NCI-H774 (cell line): ENCODE data around the gene COL4A2.
"Not testable (repeated sequence)": the region's sequence is repeated elsewhere in the genome, so short reads cannot be mapped to it uniquely, and the experiment has no call there.

Source experiments
- DNase-seq: peaks from one replicate; lab custom pipeline; 2025; lab: John Stamatoyannopoulos, UW

The COL4A2 gene

DNA sequence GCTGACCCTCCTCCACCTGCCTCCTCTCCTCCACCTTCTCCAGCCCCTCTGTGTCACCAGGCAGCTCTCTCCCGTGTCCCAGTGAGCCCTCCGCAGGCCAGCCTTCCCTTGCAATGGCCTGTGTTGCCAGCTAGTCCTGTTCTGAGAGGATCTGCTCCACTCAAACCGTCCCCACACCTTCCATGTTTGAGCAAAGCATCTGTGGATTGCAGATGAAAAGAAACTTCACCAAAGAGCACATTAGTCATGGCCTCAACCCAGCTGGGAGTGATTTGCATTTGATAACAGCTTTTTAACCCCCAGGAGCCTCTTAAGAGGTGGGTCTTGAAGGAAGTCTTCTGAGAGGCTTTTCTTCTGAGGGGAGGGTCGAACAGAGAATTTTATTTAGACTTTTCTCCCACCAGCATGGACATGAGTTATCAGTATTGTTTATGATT lies 72.8 kb downstream of the COL4A2 start:
- no peak for DNase-seq

- no peak for DNase-seq
Observed at GRCh38 chr13:110380359-110381028, 73.4 kb downstream of the COL4A2 start.

GRCh38 chr13:110381029-110381360 lies 73.9 kb downstream of the COL4A2 start:
- no peak for DNase-seq

DNA sequence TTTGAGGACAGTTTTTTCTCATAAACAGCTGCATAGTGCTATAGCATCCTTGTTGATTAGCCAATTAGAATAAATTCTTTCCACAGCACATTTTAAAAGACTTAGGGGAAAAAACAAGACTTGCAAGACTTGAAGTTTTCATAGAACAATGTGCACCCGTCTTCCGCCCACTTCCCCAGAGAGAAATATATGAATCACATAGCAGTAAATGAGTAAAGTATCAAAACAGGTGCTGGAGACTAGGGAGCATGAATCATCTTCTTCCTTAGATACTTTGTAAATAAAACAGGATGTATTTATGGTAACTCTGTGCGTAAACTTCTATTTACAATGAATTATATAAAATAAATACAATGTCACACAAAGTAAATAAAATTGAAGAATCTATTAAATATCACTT lies 75.1 kb downstream of the COL4A2 start:
- DNase-seq, result no peak

- DNase-seq, result no peak
Observed at GRCh38 chr13:110382830-110383229, 75.7 kb downstream of the COL4A2 start.

DNA sequence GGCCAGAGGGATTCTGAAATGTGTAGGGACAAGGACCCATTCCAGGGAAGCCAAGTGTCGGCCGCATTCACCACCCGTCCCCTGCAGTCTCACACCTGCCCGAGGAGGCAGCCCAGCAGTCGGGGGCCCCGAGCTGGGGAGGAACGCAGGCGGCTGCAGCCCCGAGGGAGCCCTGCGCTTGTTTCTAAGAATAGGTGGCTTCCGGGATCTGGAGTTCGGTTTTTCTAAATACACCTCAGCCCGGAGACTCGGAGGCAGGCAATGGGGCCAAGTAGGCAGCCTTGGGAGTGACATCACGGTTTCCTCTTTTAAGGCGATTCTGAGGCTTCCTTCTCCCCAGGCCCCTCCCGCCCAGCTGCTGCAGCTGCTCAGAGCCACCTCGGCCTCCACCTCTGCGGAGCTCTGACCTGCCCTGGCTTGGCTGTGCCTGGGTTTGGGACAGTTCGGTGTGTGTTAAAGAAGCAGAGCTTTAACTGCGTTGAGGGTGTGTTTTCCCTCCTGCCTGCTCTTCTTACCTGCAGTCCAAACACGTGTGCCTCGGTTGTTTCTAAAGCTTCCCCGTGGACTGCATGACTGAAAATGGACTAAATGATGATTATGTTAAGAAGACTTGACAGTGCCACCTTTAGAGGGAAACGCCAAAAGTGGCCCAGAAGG lies 80.5 kb downstream of the COL4A2 start:
- DNase-seq, result no peak

DNA sequence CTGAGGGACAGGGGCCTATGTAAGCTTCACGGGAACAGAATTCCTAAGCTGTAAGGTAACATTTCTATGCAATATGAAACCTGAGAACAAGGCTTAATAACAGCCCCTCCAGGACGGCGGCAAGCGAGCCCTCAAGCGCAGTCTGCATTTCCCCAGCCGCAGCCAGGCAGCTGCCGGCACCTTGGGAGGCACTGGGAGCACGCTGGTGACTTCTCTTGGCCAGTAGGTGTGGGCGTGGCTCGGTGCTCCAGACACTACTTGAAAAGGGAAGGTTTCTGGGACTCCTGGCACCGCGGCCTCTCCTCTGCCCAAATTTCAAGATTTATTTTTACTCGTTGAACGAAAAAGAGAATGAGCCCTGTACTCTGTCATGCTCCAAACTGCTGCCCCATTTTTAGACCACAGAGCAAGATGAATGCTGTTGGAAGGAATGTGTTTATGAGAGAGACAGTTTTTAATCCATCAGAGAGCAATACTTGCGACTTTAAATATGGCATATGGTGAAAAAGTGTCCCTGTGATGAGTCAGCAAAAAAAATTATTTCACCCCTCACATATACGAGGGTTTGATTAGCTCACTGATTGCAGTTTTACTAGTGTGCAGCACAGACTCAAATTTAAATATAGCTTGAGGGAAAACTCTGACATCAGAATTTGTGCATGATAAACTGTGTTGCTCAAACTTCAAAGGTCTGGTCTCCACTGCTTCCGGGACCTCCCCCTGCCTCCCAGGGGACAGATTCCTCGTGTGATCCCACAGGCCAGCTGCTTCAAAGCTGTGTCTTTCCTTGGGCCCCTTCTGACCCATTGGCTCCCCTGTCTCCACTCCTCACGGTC lies 81.2 kb downstream of the COL4A2 start:
- DNase-seq, result no peak

DNA sequence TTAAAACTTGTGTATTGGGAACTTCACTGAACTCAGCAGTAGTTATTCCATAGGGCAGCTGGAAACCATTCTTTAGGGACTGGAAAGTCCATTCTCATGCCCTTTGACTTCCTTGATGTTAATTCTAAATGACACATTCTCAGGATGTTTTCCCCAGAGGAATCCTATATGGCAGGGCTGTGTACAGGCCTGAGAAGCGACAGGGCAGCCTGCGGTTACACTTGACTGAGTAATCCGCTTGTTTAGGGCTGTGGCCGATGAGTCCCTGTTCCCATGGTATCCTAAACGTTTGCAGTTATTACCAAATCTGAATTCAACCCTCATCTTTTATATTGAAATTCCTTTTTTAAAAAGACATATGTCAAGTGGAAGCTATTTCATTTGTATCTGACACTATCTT lies 83.5 kb downstream of the COL4A2 start:
- no peak for DNase-seq

DNA sequence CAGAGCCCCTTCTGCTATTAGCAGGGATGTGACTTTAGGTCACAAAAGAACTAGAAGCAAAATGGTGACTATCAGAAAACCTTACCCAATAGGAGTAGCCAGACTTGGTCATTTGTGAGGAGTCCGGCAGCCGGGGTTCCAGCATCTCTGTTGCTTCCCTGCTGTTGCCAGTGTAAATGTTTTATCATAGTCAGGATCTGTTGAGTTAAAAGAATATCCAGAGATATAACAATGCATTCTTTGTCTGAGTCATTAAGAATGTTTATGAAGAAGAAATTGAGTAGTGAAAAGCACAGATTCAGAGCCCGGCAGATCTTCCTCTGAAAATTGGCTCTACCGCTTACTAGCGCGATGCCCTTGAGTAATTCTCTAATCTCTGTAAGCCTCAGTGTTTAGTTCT lies 84.2 kb downstream of the COL4A2 start:
- DNase-seq, result no peak

DNA sequence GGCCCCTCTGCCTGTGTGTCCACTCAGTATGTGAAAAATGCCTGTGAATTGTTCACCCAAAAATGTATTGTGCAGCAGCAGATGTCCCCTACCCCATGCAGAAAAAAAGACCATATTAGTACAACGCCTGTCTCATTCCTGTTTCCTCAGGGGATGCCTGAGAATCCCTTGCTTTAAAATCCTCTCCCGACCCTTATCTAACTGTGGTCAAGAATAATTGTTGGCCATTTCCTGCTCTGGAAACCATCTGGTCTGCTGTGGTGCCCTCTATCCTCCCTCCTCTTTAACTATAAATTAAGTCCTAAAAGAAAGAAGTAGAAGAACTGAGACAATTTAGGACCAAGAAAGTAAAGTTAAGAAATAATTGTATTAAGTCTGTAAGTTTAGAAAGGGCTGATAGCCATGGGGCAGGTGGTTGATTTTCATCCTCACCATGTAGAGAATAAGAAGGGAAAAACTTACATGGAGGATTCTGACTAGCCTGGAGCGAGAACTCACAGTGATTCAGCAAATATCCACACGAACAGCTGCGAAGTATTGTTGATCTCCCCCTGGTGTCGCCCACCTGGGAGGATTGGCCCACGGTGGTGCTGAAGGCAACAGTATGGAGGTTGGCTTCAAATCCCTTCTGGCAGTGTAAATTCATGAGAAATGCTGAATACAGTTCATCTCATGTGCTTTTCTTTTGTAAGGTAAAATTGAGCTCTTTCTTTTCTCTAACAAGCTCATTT lies 85.6 kb downstream of the COL4A2 start:
- no peak for DNase-seq

DNA sequence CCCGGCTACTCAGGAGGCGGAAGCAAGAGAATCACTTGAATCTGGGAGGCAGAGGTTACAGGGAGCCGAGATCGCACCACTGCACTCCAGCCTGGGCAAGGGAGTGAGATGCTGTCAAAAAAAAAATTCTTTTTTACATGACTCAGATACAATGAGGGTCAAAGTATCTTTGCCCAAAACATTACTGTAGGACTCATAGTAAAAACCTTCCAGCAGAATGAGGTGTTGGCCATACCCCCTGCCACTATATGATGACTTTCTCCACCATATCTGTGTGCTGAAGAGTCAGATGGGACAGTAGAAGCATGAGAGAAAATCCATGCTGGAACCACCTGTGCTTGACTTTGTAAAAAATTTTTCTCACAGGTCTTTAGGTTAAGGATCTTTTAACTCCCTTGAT lies 86.7 kb downstream of the COL4A2 start:
- DNase-seq, result no peak

DNA sequence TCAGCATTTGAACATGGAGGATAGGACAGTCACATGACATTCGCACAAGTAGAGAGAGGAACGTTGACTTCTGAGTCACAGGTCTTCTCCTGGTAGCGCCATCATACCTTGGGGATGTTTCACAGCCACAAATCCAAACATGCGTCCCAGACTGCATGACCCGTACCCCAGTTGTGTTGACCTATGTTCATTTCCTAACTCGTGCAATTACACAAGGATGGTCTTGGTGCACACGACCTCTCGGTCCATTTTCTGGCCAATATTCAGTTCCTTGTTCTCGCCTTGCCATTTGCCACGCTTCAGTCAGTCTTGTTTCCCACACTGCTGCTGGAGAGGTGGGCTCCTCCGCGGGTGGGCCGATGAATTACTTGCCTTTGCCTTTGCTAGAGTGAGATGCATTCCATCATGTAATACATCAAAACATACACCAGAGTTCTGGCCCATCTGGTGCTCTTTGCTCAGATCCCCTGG lies 87.3 kb downstream of the COL4A2 start:
- DNase-seq, result no peak

GRCh38 chr13:110395616-110396015 lies 88.5 kb downstream of the COL4A2 start:
- not testable (repeated sequence) for DNase-seq

DNA sequence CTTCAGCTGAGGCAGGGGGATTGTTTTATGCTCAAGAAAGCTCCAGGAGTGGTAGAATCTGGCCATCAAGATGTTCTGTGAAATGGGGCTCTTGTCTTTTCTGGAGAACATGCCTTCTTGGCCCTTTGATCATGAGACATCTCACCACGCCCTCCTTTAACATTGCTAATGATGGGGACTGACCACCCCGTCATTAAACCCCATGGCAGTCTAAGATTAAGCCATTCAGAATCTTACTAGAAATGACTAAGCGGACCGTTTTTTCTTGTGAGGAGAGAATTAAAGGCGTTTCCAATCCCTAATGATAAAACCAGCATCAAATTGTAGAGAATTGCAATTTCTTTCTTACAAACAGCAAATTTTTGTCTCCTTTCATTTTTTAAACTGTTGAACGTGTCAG lies 89.4 kb downstream of the COL4A2 start:
- no peak for DNase-seq

DNA sequence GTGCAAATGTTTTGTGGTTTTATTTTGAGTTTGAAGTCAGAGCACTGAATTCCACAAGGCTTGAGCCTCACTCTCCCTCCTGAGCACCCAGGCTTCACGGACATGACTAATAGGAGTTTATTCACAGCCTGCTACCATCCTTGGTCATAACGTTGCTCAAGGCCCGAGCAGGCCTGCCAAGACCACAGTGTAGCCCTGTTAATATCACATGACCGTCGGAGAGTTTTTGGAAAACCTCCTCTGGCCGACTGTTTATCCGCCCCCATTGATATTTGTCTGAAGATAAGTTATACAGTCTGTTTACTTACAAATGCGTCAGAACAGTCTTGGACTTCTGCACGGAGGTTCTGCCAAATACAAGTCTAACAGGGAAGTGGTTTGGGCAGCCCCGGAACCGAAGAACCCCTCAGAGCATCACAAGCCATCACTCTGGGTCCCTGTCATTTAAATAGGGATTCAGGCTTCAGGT lies 89.9 kb downstream of the COL4A2 start:
- DNase-seq, result no peak

- DNase-seq, result no peak
Observed at GRCh38 chr13:110397436-110398115, 90.5 kb downstream of the COL4A2 start.

DNA sequence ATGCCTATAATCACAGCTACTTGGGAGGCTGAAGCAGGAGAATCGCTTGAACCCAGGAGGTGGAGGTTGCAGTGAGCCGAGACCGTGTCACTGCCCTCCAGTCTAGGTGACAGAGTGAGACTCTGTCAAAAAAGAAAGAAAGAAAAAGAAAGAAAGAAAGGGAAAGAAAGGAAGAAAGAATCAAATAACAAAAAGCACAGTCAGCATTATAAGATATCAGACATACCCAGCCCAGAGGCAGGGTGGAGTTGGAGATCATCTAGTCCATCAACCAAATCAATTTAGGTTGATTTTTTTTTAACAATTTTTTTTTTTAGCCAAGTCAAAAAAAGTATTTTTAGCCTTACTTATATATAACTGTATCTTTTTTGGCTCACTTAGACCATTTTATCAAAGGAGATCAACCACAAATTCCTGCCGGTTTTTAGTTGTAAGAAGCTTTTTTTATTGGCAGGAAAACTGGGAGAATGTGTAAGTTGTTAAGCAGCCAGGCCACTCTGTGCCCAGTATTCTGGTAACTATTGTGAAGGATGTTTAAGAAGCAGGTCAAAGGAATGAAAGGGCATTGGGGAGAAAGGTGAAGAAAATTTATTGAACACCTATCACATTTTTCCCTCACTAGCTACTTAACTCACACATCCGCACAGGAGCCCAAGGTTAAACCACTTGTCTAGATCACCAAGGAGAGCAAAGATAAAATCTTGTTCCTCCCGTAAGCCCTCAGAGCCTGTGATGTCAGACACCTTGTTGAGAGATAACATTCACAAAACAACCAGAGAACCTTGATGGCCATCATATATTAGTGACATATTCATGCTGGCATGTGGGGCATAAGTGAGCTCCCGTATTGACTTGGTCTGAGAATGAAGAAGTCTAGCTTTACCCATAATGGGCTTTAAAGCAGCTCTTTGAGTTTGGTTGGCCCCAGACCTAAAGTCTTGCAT lies 91.8 kb downstream of the COL4A2 start:
- no peak for DNase-seq

GRCh38 chr13:110399801-110400200 lies 92.7 kb downstream of the COL4A2 start:
- DNase-seq, result no peak

DNA sequence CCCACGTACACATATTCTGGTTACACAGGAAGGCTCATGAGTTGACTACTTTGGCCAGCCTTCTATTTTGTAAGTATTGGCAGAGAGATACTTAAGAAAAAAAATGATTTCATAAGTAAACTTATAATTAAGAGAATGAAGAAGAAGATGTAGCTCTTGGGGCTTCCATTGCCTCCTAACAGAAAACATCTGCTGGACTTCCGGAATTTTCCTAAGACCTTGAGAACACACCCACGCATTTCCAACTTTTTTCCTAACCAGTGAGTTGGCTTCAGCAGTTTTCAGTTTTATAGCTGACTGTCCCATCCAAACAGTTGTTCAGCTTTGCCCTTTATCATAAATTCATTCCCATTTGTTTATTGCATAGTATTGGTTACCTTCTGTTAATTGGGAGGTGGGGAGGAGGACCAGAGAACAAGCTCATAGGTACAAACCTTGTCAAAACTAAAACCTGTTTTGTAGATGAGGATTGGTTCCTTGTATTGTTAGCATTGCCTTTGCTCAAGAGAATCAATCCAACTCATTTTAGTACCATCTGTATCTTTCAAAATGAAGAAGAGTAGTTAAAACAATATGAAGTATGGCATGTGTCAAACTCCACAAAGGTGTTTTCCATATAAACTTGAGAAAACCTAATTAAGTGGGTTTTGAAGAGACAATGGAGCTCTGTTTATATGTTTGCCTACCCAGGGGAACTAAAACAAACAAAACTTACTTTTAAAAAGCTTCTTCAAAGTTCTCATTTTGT lies 93.9 kb downstream of the COL4A2 start:
- DNase-seq, result no peak
